ENCODE measurements around the gene COG3. TPM values are rescaled to one million over a fixed set of nuclear protein-coding genes. Genes with fewer than 3 reads are reported as not detected.

The COG3 gene
- polyA plus RNA-seq, 3 donors = 12.3 to 25.3 (median 12.9) TPM

DNA sequence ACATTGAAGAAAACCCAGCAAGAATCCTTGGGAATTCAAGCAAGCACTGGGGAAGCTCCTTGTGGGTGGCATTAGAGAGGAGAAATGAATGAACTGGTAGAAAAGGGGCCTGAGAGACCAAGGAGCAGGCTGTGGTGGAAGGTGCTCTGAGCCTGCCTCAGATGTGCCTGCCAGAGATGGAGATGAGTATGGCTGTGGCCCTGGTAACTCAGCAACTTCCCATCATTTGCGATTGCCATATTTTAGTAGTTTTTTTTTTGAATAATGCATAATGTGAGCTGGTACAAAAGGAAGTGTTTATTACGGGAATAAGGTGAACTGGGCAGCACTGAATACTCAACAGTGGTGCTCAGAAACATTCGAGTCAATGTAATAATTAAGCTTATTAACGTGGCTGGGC is 111.7 kb downstream of the COG3 start:
- peaks cover 2 to 8% (median 7%) of the 10 kb centered on the region in 3 donors for H3K27me3 Mint-ChIP-seq (ENCODE audit: low read depth in 3 of 3)
- no peaks in the 10 kb centered on the region for H3K36me3 ChIP-seq (replicated peaks in 1 of 2; ENCODE audit: control insufficient read depth in 1 of 2, insufficient read depth in 2 of 2, low read length in 2 of 2)
- H3K9ac ChIP-seq (ENCODE audit: insufficient read depth, low read length, poor library complexity, severe bottlenecking) = no peak overlapping the region
- H3K27ac Mint-ChIP-seq = no peak overlapping the region
- TF ChIP-seq, protein P1, sequence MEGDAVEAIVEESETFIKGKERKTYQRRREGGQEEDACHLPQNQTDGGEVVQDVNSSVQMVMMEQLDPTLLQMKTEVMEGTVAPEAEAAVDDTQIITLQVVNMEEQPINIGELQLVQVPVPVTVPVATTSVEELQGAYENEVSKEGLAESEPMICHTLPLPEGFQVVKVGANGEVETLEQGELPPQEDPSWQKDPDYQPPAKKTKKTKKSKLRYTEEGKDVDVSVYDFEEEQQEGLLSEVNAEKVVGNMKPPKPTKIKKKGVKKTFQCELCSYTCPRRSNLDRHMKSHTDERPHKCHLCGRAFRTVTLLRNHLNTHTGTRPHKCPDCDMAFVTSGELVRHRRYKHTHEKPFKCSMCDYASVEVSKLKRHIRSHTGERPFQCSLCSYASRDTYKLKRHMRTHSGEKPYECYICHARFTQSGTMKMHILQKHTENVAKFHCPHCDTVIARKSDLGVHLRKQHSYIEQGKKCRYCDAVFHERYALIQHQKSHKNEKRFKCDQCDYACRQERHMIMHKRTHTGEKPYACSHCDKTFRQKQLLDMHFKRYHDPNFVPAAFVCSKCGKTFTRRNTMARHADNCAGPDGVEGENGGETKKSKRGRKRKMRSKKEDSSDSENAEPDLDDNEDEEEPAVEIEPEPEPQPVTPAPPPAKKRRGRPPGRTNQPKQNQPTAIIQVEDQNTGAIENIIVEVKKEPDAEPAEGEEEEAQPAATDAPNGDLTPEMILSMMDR (IDR thresholded peaks at IDR 0.05) = no peak
- H3K9me3 Mint-ChIP-seq = peaks cover 0 to 3% (median 0%) of the 10 kb centered on the region in 7 donors
- intact Hi-C loops (cut with micrococcal nuclease) = no loop called here
- no peak overlapping the region for H3K4me3 Mint-ChIP-seq
- H4K20me1 ChIP-seq (ENCODE audit: insufficient read depth, low read length) = no peaks in the 10 kb centered on the region
- no peak overlapping the region for H3K27ac ChIP-seq (ENCODE audit: low read depth in 1 of 2, low read length in 2 of 2)
- DNase-seq = no peak
- no peaks in the 10 kb centered on the region for H3K79me2 ChIP-seq (ENCODE audit: insufficient read depth, low read length)
- 83% methylated on average over 1 of the region's 4 CpGs for WGBS (ENCODE audit: insufficient coverage)
- no peaks in the 10 kb centered on the region for H3K27me3 ChIP-seq (ENCODE audit: control insufficient read depth in 2 of 2, insufficient read depth in 2 of 2, low read length in 2 of 2)
- H3K9me3 ChIP-seq (replicated peaks in 1 of 2; ENCODE audit: control insufficient read depth in 1 of 2, insufficient read depth in 1 of 2, low read length in 2 of 2) = no peaks in the 10 kb centered on the region
- H3K36me3 Mint-ChIP-seq = no peaks in the 10 kb centered on the region
- no peak overlapping the region for H2AFZ ChIP-seq (ENCODE audit: insufficient read depth, low read depth, low read length, poor library complexity, severe bottlenecking)
- no peak overlapping the region for H3K4me3 ChIP-seq (replicated peaks in 1 of 3; ENCODE audit: low read depth in 2 of 3, low read length in 3 of 3)
- no peaks in the 10 kb centered on the region for H3K4me1 ChIP-seq (ENCODE audit: control insufficient read depth in 1 of 2, insufficient read depth in 2 of 2, low read length in 2 of 2)
- no peaks in the 10 kb centered on the region for H3K4me1 Mint-ChIP-seq
- no peak overlapping the region for H3K4me2 ChIP-seq (replicated peaks; ENCODE audit: extremely low read depth, low read length, poor library complexity, severe bottlenecking)

- no peaks in the 10 kb centered on the region for H3K36me3 Mint-ChIP-seq
- Histone ChIP-seq H3K27me3 (ENCODE audit: control insufficient read depth in 2 of 2, insufficient read depth in 2 of 2, low read length in 2 of 2) (no peaks in the 10 kb centered on the region), H3K9me3 (replicated peaks in 1 of 2; ENCODE audit: control insufficient read depth in 1 of 2, insufficient read depth in 1 of 2, low read length in 2 of 2) (no peaks in the 10 kb centered on the region), H3K4me2 (replicated peaks; ENCODE audit: extremely low read depth, low read length, poor library complexity, severe bottlenecking) (no peak overlapping the region), H3K4me3 (replicated peaks in 1 of 3; ENCODE audit: low read depth in 2 of 3, low read length in 3 of 3) (no peak overlapping the region), H3K79me2 (ENCODE audit: insufficient read depth, low read length) (no peaks in the 10 kb centered on the region), H3K36me3 (replicated peaks in 1 of 2; ENCODE audit: control insufficient read depth in 1 of 2, insufficient read depth in 2 of 2, low read length in 2 of 2) (no peaks in the 10 kb centered on the region), H3K27ac (ENCODE audit: low read depth in 1 of 2, low read length in 2 of 2) (no peak overlapping the region), H3K4me1 (ENCODE audit: control insufficient read depth in 1 of 2, insufficient read depth in 2 of 2, low read length in 2 of 2) (no peaks in the 10 kb centered on the region), H2AFZ (ENCODE audit: insufficient read depth, low read depth, low read length, poor library complexity, severe bottlenecking) (no peak overlapping the region), H3K9ac (ENCODE audit: insufficient read depth, low read length, poor library complexity, severe bottlenecking) (no peak overlapping the region), H4K20me1 (ENCODE audit: insufficient read depth, low read length) (no peaks in the 10 kb centered on the region)
- no peaks in the 10 kb centered on the region for H3K4me1 Mint-ChIP-seq
- TF ChIP-seq, protein P1 (IDR thresholded peaks at IDR 0.05) = no peak
- intact Hi-C loops (cut with micrococcal nuclease) = no loop called here
- no peak overlapping the region for H3K27ac Mint-ChIP-seq
- H3K27me3 Mint-ChIP-seq (ENCODE audit: low read depth in 3 of 3) = peaks cover 0 to 8% (median 7%) of the 10 kb centered on the region in 3 donors
- peaks cover 0 to 5% (median 0%) of the 10 kb centered on the region in 7 donors for H3K9me3 Mint-ChIP-seq
- no peak overlapping the region for H3K4me3 Mint-ChIP-seq
- no peak for DNase-seq
- WGBS (ENCODE audit: insufficient coverage) = no CpG with 5 or more reads among the region's 3 CpGs
Observed at GRCh38 chr13:45582408-45583076, 117.8 kb downstream of the COG3 start.

Data from CD14-positive monocyte (primary cell).